ENCODE results near the gene S100PBP.

DNA sequence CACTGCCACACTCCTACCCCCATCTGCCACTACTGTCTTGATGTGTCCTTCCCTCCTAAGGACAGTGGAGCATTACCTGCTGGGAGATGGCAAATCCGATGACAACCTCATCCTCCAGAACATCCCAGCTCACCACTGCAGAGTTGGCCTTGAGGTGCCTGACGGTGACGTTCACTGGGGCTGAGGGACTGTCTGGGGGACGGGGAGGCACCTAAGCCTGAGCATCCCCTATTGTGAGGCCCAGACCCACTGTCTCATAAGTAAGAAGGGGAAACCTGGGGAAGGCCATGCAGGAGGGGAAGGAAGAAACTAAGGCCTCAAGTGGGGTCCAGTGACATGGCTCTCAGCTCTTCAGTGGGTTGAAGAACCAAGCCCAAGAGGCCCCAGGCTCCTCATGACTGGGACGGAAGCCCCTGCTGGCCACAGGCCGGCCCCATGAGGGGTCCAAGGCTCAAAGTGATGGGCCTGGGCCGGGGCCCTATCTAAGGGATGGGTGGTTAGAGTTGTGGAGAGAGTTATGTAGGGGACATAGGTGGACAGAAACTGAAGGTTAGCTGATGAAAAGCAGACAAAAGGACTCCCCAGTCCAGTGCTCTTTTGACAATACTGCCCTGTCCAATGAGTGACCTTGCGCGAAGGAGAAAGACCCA, 51.5 kb downstream of the S100PBP start:
- TF ChIP-seq BRCA1 (IDR thresholded peaks at IDR 0.05; ENCODE audit: low read depth, low read length) (no peak), EGR1 (IDR thresholded peaks at IDR 0.05; ENCODE audit: borderline replicate concordance in 1 of 2, low read depth in 2 of 2, low read length in 2 of 2) (no peak), CTCF (IDR thresholded peaks at IDR 0.05 in 2 of 3, conservative IDR thresholded peaks at IDR 0.05 in 1 of 3; ENCODE audit: control insufficient read depth in 2 of 3, extremely low read depth in 1 of 3, insufficient read depth in 1 of 3, low read depth in 3 of 3, low read length in 3 of 3) (no peak), EZH2 (IDR thresholded peaks at IDR 0.05; ENCODE audit: borderline replicate concordance, control insufficient read depth, low read depth, low read length) (no peak), NR2C1 (IDR thresholded peaks at IDR 0.05) (no peak), SUPT20H (IDR thresholded peaks at IDR 0.05; ENCODE audit: borderline replicate concordance, control insufficient read depth, low read depth, low read length) (no peak), NFXL1 (IDR thresholded peaks at IDR 0.05; ENCODE audit: borderline replicate concordance) (no peak), HDAC2 (IDR thresholded peaks at IDR 0.05) (no peak), CBX5 (IDR thresholded peaks at IDR 0.05; ENCODE audit: low read depth) (no peak), ELK1 (IDR thresholded peaks at IDR 0.05; ENCODE audit: low read depth, low read length) (no peak), RELA (IDR thresholded peaks at IDR 0.05; ENCODE audit: borderline replicate concordance, partially characterized antibody) (no peak), POLR2A (IDR thresholded peaks at IDR 0.05; ENCODE audit: low read depth, low read length) (no peak), ZBTB11 (CRISPR knock-in tag; IDR thresholded peaks at IDR 0.05) (no peak), YY1 (IDR thresholded peaks at IDR 0.05; ENCODE audit: low read depth, low read length) (no peak)

All from GM12878 (cell line).